ENCODE results near the gene DYNC2LI1.

Gene DYNC2LI1

DNA sequence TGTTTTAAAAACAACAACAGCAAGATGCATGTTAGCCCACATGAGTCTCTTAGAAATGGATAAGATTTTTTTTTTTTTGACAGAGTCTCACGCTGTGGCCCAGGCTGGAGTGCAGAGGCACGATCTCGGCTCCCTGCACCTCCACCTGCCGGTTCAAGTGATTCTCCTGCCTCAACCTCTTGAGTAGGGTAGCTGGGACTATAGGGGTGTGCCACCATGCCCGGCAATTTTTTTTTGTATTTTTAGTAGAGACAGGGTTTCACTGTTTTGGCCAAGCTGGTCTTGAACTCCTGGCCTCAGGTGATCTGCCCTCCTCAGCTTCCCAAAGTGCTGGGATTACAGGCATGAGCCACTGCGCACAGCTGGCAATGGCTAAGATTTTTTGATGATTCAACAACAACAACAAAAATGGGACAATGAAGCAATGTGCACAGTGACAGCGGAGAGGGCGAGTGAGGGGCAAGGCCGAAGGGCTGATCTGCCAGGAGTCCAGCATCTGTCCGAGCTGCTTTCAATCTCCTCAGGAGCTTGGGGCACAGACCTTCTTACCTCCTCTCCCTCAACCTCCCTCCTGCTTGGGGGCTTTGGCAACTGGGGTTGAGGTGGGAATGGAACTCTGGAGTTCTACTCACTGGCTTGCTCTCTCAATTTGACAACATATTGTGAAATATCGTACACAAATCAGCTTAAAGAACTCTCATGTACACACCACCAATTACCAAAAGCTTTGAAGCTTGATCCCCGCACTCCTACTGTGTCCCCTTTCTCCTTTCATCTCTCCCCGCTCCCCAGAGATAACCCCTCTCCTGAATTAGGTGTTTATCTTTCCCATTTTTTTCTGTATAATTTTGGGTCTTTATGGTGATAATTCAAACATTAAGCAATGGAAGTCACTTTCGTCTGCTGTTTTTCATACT lies 68.4 kb downstream of the DYNC2LI1 start:
- intact Hi-C loops (cut with DNase I), result no loop called here
- DNase-seq, result no peak

DNA sequence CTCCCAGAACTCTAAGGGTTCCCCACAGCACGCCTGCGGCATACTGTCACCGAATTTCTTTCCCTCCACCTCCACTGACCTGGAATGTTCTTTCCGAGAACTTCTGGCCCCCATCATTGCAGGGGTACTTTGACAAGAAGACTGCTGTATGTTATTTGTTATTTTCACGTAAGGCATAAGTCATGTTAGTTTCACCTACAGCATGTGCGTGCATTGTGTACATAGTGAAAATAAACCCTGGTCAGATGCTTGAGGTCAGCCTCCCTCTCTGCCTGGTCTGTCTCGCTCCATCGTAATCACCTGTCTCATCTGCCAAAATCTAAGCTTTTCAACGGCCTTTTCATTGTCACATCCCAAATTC lies 69.0 kb downstream of the DYNC2LI1 start:
- intact Hi-C loops (cut with DNase I), result no loop called here
- no peak for DNase-seq

DNA sequence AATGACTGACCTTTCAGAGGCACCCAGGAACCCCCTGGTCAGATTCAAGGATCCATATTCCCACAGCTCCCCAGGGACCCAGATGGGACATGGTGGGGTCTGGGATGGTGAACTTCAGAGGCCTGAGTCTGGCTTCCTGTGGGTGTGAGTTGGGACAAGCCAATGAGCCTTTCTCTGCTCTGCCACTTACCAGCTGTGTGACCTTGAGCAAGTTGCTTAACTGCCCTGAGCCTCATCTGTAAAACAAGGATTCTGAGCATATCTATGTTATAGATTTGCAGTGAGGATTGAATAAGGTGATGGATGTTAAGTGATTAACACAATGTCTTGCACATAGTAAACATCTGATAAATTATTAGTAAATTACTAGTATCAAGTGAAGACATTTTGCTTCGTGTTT lies 71.3 kb downstream of the DYNC2LI1 start:
- intact Hi-C loops (cut with DNase I), result no loop called here

DNA sequence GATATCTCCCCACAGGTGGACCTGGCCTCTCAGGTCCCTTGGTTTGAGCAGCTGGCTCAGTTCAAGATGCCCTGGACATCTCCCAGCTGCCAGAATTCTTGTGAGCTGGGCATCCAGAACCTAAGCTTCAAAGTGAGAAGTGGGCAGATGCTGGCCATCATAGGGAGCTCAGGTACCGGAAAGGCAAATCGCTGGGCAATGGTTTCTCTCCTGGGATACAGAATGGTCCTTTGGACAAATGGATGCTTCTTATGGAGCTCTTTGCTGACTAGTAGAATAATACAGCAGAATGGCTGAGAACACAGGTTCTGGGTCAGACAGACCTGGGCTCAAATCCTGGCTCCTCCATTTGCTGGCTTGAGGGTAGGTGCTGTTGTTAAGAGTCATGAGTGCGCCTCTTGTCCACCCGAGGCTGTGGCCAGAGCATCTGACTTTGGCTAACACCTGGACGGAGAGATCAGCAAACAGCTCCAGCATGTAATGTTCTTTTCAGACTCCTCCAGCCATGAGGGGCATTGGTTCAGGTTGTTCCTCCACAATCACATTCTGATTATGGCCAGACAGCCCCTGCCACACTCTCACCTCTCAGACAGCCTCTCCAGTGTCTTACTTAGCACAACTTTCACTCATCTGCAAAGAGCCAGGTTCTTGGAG lies 72.4 kb downstream of the DYNC2LI1 start:
- DNase-seq, result no peak
- intact Hi-C loops (cut with DNase I), result no loop called here

More for the DNA sequence above, 71.3 kb downstream of the DYNC2LI1 start:
- no peak for DNase-seq

DNA sequence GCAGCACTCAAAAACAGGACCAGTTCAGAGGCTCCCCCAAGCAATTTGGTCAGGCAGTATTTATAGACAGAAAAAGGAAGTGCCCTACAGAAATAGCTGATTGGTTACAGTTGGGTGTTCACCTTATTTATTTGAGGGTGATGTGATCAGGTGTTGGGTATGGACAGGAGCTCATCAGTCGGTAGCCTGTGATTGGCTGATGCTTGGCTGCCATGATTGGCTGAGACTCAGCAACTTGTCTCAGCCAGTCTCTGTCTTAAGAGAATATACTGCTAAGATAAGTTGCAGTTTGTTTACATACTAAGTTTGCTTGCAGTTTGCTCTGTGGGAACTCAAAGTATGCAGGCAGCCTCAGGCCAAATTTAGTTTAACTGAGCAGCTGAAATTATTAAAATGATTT lies 74.4 kb downstream of the DYNC2LI1 start:
- intact Hi-C loops (cut with DNase I), result no loop called here
- DNase-seq, result no peak

DNA sequence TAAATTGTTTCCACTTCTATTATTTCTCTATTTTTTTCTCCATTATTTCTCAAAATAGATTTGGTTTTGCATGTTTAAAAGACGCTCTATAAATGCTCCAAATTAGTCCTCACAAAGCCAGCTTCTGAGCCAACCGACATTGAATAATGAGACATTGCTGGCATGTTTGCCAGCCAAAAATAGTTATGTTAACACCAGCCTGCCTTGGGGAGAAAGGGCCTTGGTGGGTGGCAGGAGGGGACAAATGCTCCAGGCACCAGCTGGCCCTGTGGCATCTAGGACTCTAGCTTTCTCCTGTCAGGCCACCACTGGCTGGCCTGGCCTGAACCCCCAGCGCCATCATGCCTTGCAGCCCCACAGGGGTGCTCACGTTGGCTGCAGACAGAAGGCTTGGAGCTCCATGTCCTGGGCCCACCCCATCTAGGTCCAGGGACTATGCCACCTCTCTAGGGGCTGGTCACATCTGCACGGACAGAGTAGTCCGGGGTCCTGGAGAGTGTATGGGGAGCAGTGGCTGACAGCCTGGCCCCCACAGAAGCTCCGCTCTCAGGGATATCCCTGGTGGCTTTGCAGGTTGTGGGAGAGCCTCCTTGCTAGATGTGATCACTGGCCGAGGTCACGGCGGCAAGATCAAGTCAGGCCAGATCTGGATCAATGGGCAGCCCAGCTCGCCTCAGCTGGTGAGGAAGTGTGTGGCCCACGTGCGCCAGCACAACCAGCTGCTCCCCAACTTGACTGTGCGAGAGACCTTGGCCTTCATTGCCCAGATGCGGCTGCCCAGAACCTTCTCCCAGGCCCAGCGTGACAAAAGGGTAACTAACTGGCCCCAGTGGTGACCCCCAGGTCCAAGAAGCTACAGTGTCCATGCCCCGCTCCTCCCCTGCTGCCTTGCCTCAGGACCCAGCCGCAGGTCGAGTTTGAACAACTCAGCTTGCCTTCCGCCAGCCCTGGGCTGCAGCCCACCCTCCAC lies 77.5 kb downstream of the DYNC2LI1 start:
- intact Hi-C loops (cut with DNase I), result no loop called here
- no peak for DNase-seq

- no peak for DNase-seq
- intact Hi-C loops (cut with DNase I), result no loop called here
Measured at GRCh38 chr2:43852196-43852730, 78.4 kb downstream of the DYNC2LI1 start.

DNA sequence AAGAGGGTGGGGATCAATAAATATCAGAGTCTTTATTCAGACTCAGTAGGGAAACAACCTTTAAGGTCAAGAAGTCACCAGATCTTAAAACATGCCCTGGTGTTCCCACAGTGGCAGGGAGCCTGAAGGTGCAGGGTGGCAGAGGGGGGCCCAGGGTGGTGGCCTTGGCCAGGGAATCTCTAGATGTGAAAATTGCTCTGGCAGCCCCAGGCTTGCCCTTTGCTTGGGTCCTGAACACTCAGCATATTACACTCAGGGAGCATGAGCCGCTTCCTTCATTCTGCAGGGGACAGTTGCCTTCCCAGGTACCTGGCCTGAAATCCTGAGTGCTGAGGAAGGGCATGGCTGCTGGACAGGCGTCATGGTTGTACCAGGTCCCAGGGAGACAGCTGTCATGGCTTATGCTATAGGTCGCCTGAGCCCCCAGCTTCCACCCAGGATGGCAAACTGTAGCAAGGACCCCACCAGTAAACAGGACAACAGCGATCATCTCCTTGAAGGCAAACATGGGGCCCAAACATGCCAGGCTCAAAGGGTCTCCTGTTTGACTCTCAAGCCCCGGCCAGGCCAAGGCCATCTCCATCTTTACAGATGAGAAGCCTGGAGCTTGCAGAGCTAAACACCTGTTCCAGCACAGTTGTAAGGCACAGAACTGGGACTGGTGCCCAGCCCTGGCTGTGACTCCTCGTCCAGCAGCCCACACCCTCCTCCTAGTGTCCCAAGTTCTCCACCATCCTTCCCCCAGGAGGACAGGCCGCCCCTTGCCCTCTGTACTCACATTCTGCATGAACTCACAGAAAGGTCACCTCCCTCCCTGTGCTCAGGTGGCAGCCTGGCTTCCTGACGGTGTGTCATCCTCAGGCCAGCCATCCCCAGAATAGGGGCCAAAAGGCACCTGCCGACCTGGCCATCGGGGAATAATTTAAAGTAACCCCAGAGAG lies 79.6 kb downstream of the DYNC2LI1 start:
- intact Hi-C loops (cut with DNase I), result no loop called here
- DNase-seq, result peak in 1 of 10 donors; percentile 86

DNA sequence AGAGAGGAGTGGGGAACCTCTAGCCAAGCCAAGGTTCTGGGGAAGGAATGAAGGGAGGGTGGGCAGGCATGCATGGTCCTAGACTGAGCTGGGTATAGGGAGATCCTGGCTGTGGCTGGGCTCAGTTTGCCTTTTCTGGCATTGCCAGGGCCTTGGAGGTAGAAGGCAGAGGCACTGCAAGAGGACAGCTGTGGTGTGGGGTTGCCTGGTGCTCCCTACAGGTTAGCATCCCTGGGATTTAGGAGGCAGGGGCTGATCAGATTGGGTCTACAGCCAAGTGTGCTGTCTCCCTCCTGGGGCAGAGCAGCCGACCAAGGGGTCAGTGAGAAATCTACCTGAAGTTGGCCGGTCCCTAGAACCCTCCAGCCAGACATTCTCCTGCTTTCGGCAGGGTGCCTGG lies 80.8 kb downstream of the DYNC2LI1 start:
- no peak for DNase-seq
- intact Hi-C loops (cut with DNase I), result no loop called here

DNA sequence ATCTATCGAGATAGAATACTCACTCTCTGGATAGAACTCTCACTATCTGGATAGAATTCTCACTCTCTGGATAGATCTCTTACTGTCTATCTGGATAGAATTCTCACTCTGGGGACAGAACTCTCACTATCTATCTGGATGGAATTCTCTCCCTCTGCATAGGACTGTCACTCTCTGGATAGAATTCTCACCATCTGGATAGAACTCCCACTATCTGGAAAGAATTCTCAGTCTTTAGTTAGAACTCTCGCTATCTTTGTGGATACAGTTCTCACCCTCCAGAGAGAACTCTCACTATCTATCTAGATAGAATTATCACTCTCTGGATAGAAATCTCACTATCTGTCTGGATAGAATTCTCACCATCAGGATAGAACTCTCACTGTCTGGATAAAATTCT lies 81.5 kb downstream of the DYNC2LI1 start:
- DNase-seq, result no peak
- intact Hi-C loops (cut with DNase I), result no loop called here

All from posterior cingulate gyrus (tissue), 11 donors.